ENCODE results near the gene NOS3. TPM values are rescaled to one million over a fixed set of nuclear protein-coding genes. Genes with fewer than 3 reads are reported as not detected.

Gene NOS3
- total RNA-seq, 4 donors from 2014 or later: 2.5 to 11.3 (median 6.0) TPM

- TF ChIP-seq, protein P1, sequence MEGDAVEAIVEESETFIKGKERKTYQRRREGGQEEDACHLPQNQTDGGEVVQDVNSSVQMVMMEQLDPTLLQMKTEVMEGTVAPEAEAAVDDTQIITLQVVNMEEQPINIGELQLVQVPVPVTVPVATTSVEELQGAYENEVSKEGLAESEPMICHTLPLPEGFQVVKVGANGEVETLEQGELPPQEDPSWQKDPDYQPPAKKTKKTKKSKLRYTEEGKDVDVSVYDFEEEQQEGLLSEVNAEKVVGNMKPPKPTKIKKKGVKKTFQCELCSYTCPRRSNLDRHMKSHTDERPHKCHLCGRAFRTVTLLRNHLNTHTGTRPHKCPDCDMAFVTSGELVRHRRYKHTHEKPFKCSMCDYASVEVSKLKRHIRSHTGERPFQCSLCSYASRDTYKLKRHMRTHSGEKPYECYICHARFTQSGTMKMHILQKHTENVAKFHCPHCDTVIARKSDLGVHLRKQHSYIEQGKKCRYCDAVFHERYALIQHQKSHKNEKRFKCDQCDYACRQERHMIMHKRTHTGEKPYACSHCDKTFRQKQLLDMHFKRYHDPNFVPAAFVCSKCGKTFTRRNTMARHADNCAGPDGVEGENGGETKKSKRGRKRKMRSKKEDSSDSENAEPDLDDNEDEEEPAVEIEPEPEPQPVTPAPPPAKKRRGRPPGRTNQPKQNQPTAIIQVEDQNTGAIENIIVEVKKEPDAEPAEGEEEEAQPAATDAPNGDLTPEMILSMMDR (IDR thresholded peaks at IDR 0.05; ENCODE audit: low read depth): no peak
These were observed 17.9 kb downstream of the NOS3 start for GRCh38 chr7:151008511-151009323.

DNA sequence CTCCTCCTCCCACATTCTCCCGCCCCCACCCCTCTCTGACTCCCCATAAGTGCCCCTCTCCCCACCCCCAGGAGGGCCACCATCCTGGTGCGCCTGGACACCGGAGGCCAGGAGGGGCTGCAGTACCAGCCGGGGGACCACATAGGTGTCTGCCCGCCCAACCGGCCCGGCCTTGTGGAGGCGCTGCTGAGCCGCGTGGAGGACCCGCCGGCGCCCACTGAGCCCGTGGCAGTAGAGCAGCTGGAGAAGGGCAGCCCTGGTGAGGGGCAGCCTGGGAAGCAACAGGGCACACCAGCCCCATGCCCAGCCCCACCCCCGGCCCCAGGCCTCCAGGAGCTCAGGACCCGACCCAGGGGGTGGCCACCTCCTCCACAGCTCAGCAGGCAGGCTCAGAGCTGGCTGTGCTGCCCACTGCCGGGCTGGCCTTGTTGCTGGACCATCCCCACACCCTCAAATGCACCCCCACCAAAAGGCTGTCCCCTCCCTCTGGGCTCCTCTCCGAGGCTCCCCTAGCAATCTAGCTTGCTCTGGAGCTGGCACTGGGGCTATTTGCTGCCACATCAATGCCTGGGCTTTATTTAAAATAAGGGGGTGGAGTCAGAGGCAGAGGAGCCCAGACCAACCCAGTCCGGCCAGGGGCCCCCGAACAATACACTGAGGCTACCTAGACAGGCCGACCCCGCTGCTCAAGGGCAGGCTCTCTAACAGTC lies 18.7 kb downstream of the NOS3 start:
- TF ChIP-seq, protein P1 (IDR thresholded peaks at IDR 0.05; ENCODE audit: low read depth): no peak

DNA sequence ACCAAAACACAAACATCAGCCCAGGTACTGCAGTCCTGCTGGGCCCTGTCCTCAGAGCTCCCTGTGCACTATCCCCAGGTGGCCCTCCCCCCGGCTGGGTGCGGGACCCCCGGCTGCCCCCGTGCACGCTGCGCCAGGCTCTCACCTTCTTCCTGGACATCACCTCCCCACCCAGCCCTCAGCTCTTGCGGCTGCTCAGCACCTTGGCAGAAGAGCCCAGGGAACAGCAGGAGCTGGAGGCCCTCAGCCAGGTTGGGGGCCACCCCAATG lies 19.2 kb downstream of the NOS3 start:
- TF ChIP-seq, protein P1 (IDR thresholded peaks at IDR 0.05; ENCODE audit: low read depth): no peak

DNA sequence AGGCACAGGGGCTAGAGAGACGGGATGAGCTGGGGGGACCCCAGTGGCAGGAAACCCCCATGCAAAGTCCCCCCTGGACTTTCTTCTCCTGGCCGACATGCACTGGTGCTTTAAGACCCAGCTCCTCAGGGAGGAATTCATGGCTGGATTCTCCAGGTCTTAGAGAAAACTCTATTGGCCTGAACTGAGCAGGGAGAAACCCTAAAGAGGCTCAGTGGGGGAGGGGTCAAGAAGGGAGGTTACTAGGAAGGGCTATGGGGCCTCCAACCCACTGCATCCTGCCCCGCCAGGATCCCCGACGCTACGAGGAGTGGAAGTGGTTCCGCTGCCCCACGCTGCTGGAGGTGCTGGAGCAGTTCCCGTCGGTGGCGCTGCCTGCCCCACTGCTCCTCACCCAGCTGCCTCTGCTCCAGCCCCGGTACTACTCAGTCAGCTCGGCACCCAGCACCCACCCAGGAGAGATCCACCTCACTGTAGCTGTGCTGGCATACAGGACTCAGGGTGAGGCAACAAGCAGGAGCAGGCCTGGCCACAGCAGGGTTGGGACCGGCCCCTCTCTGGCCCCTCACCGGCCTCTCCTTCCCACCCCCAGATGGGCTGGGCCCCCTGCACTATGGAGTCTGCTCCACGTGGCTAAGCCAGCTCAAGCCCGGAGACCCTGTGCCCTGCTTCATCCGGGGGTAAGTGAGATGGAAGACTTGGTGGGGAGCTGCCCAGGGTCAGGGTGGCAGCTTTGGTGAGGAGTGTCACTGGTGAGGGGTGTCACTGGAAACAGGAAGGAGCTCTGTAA lies 19.7 kb downstream of the NOS3 start:
- TF ChIP-seq, protein P1 (IDR thresholded peaks at IDR 0.05; ENCODE audit: low read depth): no peak

- TF ChIP-seq, protein P1 (IDR thresholded peaks at IDR 0.05; ENCODE audit: low read depth): no peak
These were observed 20.2 kb downstream of the NOS3 start for GRCh38 chr7:151011097-151011409.

DNA sequence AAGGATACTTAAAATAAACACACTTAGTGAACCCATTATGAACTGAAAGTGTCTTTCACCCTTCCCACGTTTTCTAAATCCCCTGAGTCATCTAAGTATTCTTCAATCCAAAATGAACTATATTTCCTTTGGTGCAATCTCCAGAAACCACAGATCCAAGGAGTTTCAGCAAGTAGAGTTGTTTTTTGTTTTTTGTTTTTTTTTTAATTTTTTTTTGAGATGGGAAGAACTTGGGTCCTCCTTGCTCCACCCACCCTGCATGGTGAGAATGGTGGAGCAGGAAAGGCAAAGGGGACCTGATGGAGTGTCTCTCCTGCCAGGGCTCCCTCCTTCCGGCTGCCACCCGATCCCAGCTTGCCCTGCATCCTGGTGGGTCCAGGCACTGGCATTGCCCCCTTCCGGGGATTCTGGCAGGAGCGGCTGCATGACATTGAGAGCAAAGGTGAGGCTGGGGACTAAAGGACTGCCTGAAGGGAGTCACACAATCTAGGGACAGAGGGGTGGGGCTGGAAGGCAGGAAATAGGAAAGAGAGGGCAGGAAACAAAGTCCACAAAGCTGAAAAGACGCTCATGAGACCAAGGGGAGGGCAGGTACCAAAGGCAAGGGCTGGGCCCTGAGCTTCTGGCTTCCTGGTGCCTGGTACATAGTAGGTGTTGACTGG lies 21.3 kb downstream of the NOS3 start:
- TF ChIP-seq, protein P1 (IDR thresholded peaks at IDR 0.05; ENCODE audit: low read depth): no peak
